Mesenteric fat pad (tissue), 1 donor: ENCODE results near the gene IL27RA. TPM values are rescaled to one million over a fixed set of nuclear protein-coding genes. Genes with fewer than 3 reads are reported as not detected.
A peak's percentile ranks its signal among the peaks of the same experiment; 100 is the strongest.
"Not testable (repeated sequence)": the region's sequence is repeated elsewhere in the genome, so short reads cannot be mapped to it uniquely, and the experiment has no call there.

Experiments used
- DNase-seq: peaks from one replicate; pipeline ENCODE4 v3.0.0-alpha.2; 2020; ENCODE audit warnings: low spot score
- total RNA-seq: library from RNA; stranded (reverse); fragmentation: NEBNext Ultra II Directional; extraction: Animal tissue kit (Norgen Biotek cat#: 25700); gene quantifications from one replicate; pipeline ENCODE4 v1.2.1, GENCODE V29; 2021
- donor health status: DM: yes; HTN: yes; CAD: no.

The IL27RA gene
- total RNA-seq, 1 donor from 2014 or later = 8.5 TPM

GRCh38 chr19:13998426-13998825 lies 33.1 kb upstream of the IL27RA start:
- DNase-seq = no peak

- no peak for DNase-seq
Measured at GRCh38 chr19:13999085-13999484, 32.5 kb upstream of the IL27RA start.

- no peak for DNase-seq
Measured at GRCh38 chr19:14000691-14001375, 30.7 kb upstream of the IL27RA start.

GRCh38 chr19:14002571-14003250 lies 28.9 kb upstream of the IL27RA start:
- DNase-seq = no peak

GRCh38 chr19:14003251-14004055 lies 28.1 kb upstream of the IL27RA start:
- DNase-seq = no peak

- DNase-seq = no peak
Measured at GRCh38 chr19:14004619-14005348, 26.8 kb upstream of the IL27RA start.

GRCh38 chr19:14005349-14006084 lies 26.0 kb upstream of the IL27RA start:
- peak; percentile 98 for DNase-seq

- DNase-seq = peak; percentile 100
Measured at GRCh38 chr19:14006085-14006765, 25.3 kb upstream of the IL27RA start, which contains the start of gene RFX1. Gene RFX1, minus strand, starts transcription at chr19:14006320. Its CDS starts 12,477 bp downstream, at chr19:13993843.

GRCh38 chr19:14006766-14007562 lies 24.6 kb upstream of the IL27RA start:
- peak; percentile 95 for DNase-seq

- no peak for DNase-seq
Measured at GRCh38 chr19:14012378-14012915, 19.1 kb upstream of the IL27RA start.

GRCh38 chr19:14015524-14016035 lies 16.0 kb upstream of the IL27RA start:
- no peak for DNase-seq

- no peak for DNase-seq
Measured at GRCh38 chr19:14019100-14019499, 12.5 kb upstream of the IL27RA start.

- DNase-seq = not testable (repeated sequence)
Measured at GRCh38 chr19:14019739-14020138, 11.8 kb upstream of the IL27RA start.

GRCh38 chr19:14021474-14021873 lies 10.1 kb upstream of the IL27RA start:
- DNase-seq = no peak

GRCh38 chr19:14022469-14022868 lies 9.1 kb upstream of the IL27RA start:
- DNase-seq = no peak

GRCh38 chr19:14023404-14024235 lies 7.9 kb upstream of the IL27RA start:
- no peak for DNase-seq

- not testable (repeated sequence) for DNase-seq
Measured at GRCh38 chr19:14026652-14027192, 4.8 kb upstream of the IL27RA start.
